ENCODE measurements around the gene C1orf21.

The C1orf21 gene

GRCh38 chr1:184656221-184656620 lies 269.4 kb downstream of the C1orf21 start:
- H3K9me3 ChIP-seq (ENCODE audit: control insufficient read depth, insufficient read depth, low read length), result no peaks in the 10 kb centered on the region
- no peaks in the 10 kb centered on the region for H3K9me2 ChIP-seq (replicated peaks; ENCODE audit: control insufficient read depth, low read length)
- no peaks in the 10 kb centered on the region for H3K36me3 ChIP-seq (ENCODE audit: control insufficient read depth, low read length)
- H4K20me1 ChIP-seq (ENCODE audit: control insufficient read depth, insufficient read depth, low read depth, low read length), result no peaks in the 10 kb centered on the region
- no peak overlapping the region for H3K4me2 ChIP-seq (ENCODE audit: low read length)
- no peaks in the 10 kb centered on the region for H3K79me2 ChIP-seq (ENCODE audit: control insufficient read depth, low read length)
- H3F3A ChIP-seq (ENCODE audit: control insufficient read depth, insufficient read depth), result no peaks in the 10 kb centered on the region
- H3K27me3 ChIP-seq (ENCODE audit: control insufficient read depth, low read length), result no peaks in the 10 kb centered on the region
- H3K4me1 ChIP-seq (ENCODE audit: control insufficient read depth, low read length), result no peaks in the 10 kb centered on the region
- no peak overlapping the region for H3K27ac ChIP-seq (ENCODE audit: low read depth, low read length)
- no peak for TF ChIP-seq CTCF (IDR thresholded peaks at IDR 0.05; ENCODE audit: low read depth, low read length, poor library complexity, severe bottlenecking)
- no peak for TF ChIP-seq EZH2phosphoT487 (IDR thresholded peaks at IDR 0.05; ENCODE audit: borderline replicate concordance, low read length)
- no peak overlapping the region for H3K4me3 ChIP-seq (ENCODE audit: low read length)

- Histone ChIP-seq H3K27ac (ENCODE audit: low read depth, low read length) (no peak overlapping the region), H3K4me1 (ENCODE audit: control insufficient read depth, low read length) (no peaks in the 10 kb centered on the region)
Observed at GRCh38 chr1:184658055-184658454, 271.2 kb downstream of the C1orf21 start.

GRCh38 chr1:184660462-184661191 lies 273.8 kb downstream of the C1orf21 start:
- TF ChIP-seq EZH2phosphoT487 (IDR thresholded peaks at IDR 0.05; ENCODE audit: borderline replicate concordance, low read length), result no peak
- H3K27ac ChIP-seq (ENCODE audit: low read depth, low read length), result no peak overlapping the region
- no peaks in the 10 kb centered on the region for H3K79me2 ChIP-seq (ENCODE audit: control insufficient read depth, low read length)
- no peaks in the 10 kb centered on the region for H4K20me1 ChIP-seq (ENCODE audit: control insufficient read depth, insufficient read depth, low read depth, low read length)
- H3K36me3 ChIP-seq (ENCODE audit: control insufficient read depth, low read length), result no peaks in the 10 kb centered on the region
- no peaks in the 10 kb centered on the region for H3F3A ChIP-seq (ENCODE audit: control insufficient read depth, insufficient read depth)
- no peaks in the 10 kb centered on the region for H3K9me2 ChIP-seq (replicated peaks; ENCODE audit: control insufficient read depth, low read length)
- no peak overlapping the region for H3K4me3 ChIP-seq (ENCODE audit: low read length)
- H3K4me1 ChIP-seq (ENCODE audit: control insufficient read depth, low read length), result no peaks in the 10 kb centered on the region
- no peaks in the 10 kb centered on the region for H3K9me3 ChIP-seq (ENCODE audit: control insufficient read depth, insufficient read depth, low read length)
- H3K27me3 ChIP-seq (ENCODE audit: control insufficient read depth, low read length), result no peaks in the 10 kb centered on the region
- no peak overlapping the region for H3K4me2 ChIP-seq (ENCODE audit: low read length)

More at GRCh38 chr1:184658055-184658454, 271.2 kb downstream of the C1orf21 start:
- Histone ChIP-seq H3K4me3 (ENCODE audit: low read length) (no peak overlapping the region), H3K4me2 (ENCODE audit: low read length) (no peak overlapping the region), H4K20me1 (ENCODE audit: control insufficient read depth, insufficient read depth, low read depth, low read length) (no peaks in the 10 kb centered on the region), H3K36me3 (ENCODE audit: control insufficient read depth, low read length) (no peaks in the 10 kb centered on the region), H3F3A (ENCODE audit: control insufficient read depth, insufficient read depth) (no peaks in the 10 kb centered on the region), H3K79me2 (ENCODE audit: control insufficient read depth, low read length) (no peaks in the 10 kb centered on the region), H3K9me2 (replicated peaks; ENCODE audit: control insufficient read depth, low read length) (no peaks in the 10 kb centered on the region), H3K9me3 (ENCODE audit: control insufficient read depth, insufficient read depth, low read length) (no peaks in the 10 kb centered on the region), H3K27me3 (ENCODE audit: control insufficient read depth, low read length) (no peaks in the 10 kb centered on the region)
- TF ChIP-seq CTCF (IDR thresholded peaks at IDR 0.05; ENCODE audit: low read depth, low read length, poor library complexity, severe bottlenecking) (no peak), EZH2phosphoT487 (IDR thresholded peaks at IDR 0.05; ENCODE audit: borderline replicate concordance, low read length) (no peak)

GRCh38 chr1:184661801-184662200 lies 275.0 kb downstream of the C1orf21 start:
- no peaks in the 10 kb centered on the region for H3K27me3 ChIP-seq (ENCODE audit: control insufficient read depth, low read length)
- no peaks in the 10 kb centered on the region for H3F3A ChIP-seq (ENCODE audit: control insufficient read depth, insufficient read depth)
- H3K27ac ChIP-seq (ENCODE audit: low read depth, low read length), result no peak overlapping the region
- no peaks in the 10 kb centered on the region for H3K36me3 ChIP-seq (ENCODE audit: control insufficient read depth, low read length)
- no peak overlapping the region for H3K4me3 ChIP-seq (ENCODE audit: low read length)
- H3K4me2 ChIP-seq (ENCODE audit: low read length), result no peak overlapping the region
- H3K9me3 ChIP-seq (ENCODE audit: control insufficient read depth, insufficient read depth, low read length), result no peaks in the 10 kb centered on the region
- H4K20me1 ChIP-seq (ENCODE audit: control insufficient read depth, insufficient read depth, low read depth, low read length), result no peaks in the 10 kb centered on the region
- no peaks in the 10 kb centered on the region for H3K9me2 ChIP-seq (replicated peaks; ENCODE audit: control insufficient read depth, low read length)
- no peak for TF ChIP-seq CTCF (IDR thresholded peaks at IDR 0.05; ENCODE audit: low read depth, low read length, poor library complexity, severe bottlenecking)
- TF ChIP-seq EZH2phosphoT487 (IDR thresholded peaks at IDR 0.05; ENCODE audit: borderline replicate concordance, low read length), result no peak
- no peaks in the 10 kb centered on the region for H3K4me1 ChIP-seq (ENCODE audit: control insufficient read depth, low read length)
- H3K79me2 ChIP-seq (ENCODE audit: control insufficient read depth, low read length), result no peaks in the 10 kb centered on the region

Data from DOHH2 (cell line).